GM13976 (cell line): Measurements from ENCODE around the gene WASL.
"Not testable (repeated sequence)": the region's sequence is repeated elsewhere in the genome, so short reads cannot be mapped to it uniquely, and the experiment has no call there.

ENCODE experiments used
- DNase-seq: peaks from one replicate; pipeline ENCODE4 v3.0.0; 2012; ENCODE audit warnings: low spot score
- in situ Hi-C: fragments of 300-500 bp; cut with MboI; formaldehyde crosslinking; loops from one replicate; pipeline ENCODE4 v1.12.0; 2022; ENCODE audit warnings: low sequenced_read_pairs, mixed read lengths, inconsistent platforms; ENCODE audit not compliant: unreplicated experiment
- TF ChIP-seq, protein P1 (sequence below): IDR thresholded peaks from 2 replicates; pipeline ENCODE4 v1.5.1; 2012; ENCODE audit warnings: borderline replicate concordance, mild to moderate bottlenecking; ENCODE audit not compliant: insufficient read depth; ENCODE audit errors: extremely low read depth, missing control alignments, control extremely low read depth

WASL gene

GRCh38 chr7:123782071-123782798 lies 33.4 kb upstream of the WASL start:
- no peak for DNase-seq
- in situ Hi-C loops: no loop called here
- TF ChIP-seq, protein P1, sequence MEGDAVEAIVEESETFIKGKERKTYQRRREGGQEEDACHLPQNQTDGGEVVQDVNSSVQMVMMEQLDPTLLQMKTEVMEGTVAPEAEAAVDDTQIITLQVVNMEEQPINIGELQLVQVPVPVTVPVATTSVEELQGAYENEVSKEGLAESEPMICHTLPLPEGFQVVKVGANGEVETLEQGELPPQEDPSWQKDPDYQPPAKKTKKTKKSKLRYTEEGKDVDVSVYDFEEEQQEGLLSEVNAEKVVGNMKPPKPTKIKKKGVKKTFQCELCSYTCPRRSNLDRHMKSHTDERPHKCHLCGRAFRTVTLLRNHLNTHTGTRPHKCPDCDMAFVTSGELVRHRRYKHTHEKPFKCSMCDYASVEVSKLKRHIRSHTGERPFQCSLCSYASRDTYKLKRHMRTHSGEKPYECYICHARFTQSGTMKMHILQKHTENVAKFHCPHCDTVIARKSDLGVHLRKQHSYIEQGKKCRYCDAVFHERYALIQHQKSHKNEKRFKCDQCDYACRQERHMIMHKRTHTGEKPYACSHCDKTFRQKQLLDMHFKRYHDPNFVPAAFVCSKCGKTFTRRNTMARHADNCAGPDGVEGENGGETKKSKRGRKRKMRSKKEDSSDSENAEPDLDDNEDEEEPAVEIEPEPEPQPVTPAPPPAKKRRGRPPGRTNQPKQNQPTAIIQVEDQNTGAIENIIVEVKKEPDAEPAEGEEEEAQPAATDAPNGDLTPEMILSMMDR: no peak

GRCh38 chr7:123780472-123780871 lies 31.7 kb upstream of the WASL start:
- DNase-seq, in situ Hi-C loops: not testable (repeated sequence)

DNA sequence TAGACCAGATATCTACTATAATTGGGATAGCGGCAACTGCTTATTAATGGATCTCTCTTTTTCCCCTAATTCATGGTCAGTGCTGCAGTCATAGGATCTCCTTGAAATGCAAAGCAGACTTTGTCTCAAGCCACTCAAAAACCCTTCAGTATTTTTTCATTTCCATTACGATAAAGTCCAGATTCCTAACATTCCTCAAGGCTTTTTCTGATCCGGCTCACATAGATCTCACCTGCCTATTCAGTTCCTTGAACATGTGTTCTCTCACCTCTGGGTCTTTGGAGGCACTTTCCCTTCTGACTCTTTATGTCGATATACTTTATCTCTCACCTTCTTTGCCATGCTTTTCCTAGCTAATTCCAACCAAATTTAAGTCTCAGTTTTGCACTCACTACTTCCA lies 25.7 kb upstream of the WASL start:
- in situ Hi-C loops: no loop called here
- TF ChIP-seq, protein P1: no peak
- DNase-seq: no peak

- no peak for DNase-seq
- in situ Hi-C loops: no loop called here
- TF ChIP-seq, protein P1: no peak
Measured at GRCh38 chr7:123773481-123773880, 24.7 kb upstream of the WASL start.

GRCh38 chr7:123772652-123773051 lies 23.8 kb upstream of the WASL start:
- no peak for DNase-seq
- TF ChIP-seq, protein P1: no peak

GRCh38 chr7:123771846-123772245 lies 23.0 kb upstream of the WASL start:
- in situ Hi-C loops: no loop called here
- TF ChIP-seq, protein P1: no peak
- DNase-seq: no peak

More at GRCh38 chr7:123772652-123773051, 23.8 kb upstream of the WASL start:
- in situ Hi-C loops: no loop called here

DNA sequence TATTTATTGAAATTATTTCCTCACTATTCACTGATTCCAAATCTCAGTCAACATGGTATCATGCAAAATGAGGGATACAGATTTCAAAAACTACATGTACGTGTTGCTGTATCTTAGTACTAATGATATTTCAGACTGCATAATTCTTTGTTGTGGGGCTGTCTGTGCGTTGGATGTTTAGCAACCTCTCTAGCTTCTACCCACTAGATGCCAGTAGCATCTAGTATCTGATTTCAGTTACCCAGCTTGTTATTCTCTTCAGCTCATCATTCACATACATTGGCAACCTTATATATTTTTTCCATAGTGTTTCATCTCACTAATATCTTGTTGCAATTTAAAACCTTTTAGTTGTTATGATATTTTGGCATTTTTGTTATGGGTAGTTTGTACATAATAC lies 22.5 kb upstream of the WASL start:
- in situ Hi-C loops: no loop called here
- TF ChIP-seq, protein P1: no peak
- DNase-seq: no peak
